DOHH2 (cell line): ENCODE measurements around the gene LLPH.

Source experiments
- CTCF ChIP-seq: fragments of 200-600 bp; sonication (generic); IDR thresholded peaks from one replicate; pipeline ENCODE4 v1.5.1; 2014; ENCODE audit warnings: antibody characterized with exemption, mild to moderate bottlenecking, low read depth, low read length; ENCODE audit not compliant: poor library complexity, severe bottlenecking
- EZH2phosphoT487 ChIP-seq: fragments of 200-600 bp; sonication (generic); IDR thresholded peaks from 2 replicates; pipeline ENCODE4 v1.6.1; 2017; ENCODE audit warnings: borderline replicate concordance, mild to moderate bottlenecking, antibody characterized with exemption, low read length, moderate library complexity, mixed read lengths

- TF ChIP-seq CTCF (no peak), EZH2phosphoT487 (no peak)
Observed at GRCh38 chr12:66115071-66115600, 15.4 kb downstream of the LLPH start.
